Hematopoietic multipotent progenitor cell treated with erythropoietin and hydrocortisone succinate and interleukin-3 and kit ligand, for 8 days (in vitro differentiated cells): ENCODE measurements around the gene SERPINA6.
"Not testable (repeated sequence)": the region's sequence is repeated elsewhere in the genome, so short reads cannot be mapped to it uniquely, and the experiment has no call there.

Experiments
- DNase-seq: peaks from one replicate; pipeline ENCODE4 v3.0.0-alpha.2; 2015

Gene SERPINA6

DNA sequence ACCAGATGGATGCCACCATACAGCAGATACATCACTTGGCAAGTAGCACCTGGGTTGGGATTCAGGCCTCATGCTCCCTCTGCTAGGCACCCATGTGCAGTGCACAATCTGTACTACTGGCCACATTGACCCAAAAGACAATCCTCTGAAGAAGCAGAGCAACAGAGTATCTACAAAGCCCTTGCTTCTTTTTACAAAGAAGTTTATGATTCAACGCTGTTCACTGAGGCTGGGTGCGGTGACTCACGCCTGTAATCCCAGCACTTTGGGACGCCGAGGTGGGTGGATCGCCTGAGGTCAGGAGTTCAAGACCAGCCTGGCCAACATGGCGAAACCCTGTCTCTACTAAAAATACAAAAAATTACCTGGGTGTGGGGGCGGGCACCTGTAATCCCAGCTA is 31.1 kb upstream of the SERPINA6 start:
- DNase-seq, result not testable (repeated sequence)

DNA sequence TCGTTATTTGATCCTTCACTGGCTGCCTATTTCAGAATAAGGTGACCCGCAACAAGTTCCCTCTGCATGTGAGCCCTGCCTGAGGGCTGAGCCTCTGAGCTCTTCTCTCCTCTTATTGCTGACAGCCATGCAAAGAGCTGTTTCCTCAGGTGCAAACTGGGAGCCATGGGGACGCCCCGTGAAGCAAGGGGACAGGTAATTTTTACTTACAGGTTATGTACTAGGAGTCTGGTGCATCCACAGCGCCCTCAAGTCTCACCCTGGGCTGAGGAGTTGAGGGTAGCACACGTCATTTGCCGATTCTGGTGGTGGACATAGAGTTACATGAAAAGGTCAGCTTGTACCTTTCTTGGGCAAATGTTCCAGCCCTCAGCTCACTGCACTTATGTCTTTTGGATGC is 26.1 kb upstream of the SERPINA6 start:
- no peak for DNase-seq

DNA sequence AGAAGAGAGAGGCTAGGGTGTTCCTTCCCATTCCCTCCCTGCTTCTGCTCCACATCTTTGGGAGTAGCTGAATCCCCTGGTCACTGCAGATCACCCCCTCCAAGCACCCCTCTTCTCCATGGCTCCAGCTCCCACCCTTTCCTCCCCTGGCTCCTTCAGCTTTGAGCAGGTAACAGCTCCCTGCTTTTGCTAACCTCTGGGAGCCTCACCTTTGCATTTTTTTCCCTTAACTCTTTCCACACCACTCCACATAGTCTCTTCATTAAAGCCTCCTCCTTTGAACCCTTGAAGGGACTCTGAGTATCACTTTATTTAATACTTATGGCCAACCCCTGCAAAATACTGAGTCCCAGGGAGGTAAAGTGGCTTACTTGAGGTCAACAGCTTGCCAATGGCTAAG is 25.7 kb upstream of the SERPINA6 start:
- no peak for DNase-seq

- DNase-seq, result no peak
These were observed 23.7 kb upstream of the SERPINA6 start for GRCh38 chr14:94346841-94347240.

GRCh38 chr14:94346065-94346786 is 23.1 kb upstream of the SERPINA6 start:
- not testable (repeated sequence) for DNase-seq

DNA sequence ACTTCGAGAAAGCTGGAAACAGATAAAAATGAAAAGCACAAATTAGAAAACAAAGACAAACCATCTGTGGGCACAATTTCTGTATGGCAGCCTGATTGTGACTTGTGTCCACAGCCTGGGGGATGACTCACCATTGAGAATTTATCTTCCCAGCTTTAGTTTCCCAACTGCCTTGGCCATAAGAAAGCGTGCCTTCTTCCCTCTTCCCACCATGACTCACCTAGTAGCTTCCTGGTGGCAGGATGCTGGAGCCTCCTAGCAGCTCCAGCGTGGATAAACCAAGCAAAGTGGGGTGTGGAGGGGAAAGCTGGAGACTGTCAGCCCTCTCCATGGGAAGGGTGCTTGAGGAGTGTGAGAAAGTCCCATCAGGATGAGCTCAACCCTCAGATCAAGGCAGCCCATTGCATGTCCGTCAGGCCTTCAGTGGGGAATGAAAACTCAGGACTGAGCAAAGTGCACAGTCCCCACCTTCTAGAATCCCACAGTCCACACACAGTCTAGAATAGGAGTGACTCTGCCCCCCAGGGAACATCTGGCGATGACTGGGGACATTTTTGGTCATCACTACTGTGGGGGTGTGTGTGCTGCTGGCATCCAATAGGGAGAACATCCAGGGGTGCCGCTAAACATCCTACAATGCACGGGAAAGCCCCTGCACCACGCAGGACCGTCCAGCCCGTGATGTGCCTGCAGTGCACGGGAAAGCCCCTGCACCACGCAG is 22.4 kb upstream of the SERPINA6 start:
- DNase-seq, result no peak

DNA sequence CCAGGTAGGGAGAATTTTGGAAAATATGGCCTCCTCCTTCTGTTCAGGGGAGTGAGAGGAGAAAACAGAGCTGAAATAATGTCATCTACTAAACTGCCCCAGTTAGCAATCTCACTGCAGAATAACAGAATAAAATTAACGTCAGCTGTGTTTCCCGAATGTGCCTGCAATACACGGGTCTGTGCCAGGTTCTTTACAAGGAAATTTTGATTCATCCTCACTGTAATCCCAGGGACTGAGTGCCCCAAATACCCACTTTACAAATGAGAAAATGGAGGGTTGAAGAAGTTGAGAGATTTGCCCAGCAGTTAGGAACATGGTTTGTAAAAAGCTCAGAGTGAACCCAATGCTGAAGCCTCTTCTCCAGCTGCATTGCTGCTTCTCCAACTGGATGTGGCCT is 21.3 kb upstream of the SERPINA6 start:
- DNase-seq, result no peak

DNA sequence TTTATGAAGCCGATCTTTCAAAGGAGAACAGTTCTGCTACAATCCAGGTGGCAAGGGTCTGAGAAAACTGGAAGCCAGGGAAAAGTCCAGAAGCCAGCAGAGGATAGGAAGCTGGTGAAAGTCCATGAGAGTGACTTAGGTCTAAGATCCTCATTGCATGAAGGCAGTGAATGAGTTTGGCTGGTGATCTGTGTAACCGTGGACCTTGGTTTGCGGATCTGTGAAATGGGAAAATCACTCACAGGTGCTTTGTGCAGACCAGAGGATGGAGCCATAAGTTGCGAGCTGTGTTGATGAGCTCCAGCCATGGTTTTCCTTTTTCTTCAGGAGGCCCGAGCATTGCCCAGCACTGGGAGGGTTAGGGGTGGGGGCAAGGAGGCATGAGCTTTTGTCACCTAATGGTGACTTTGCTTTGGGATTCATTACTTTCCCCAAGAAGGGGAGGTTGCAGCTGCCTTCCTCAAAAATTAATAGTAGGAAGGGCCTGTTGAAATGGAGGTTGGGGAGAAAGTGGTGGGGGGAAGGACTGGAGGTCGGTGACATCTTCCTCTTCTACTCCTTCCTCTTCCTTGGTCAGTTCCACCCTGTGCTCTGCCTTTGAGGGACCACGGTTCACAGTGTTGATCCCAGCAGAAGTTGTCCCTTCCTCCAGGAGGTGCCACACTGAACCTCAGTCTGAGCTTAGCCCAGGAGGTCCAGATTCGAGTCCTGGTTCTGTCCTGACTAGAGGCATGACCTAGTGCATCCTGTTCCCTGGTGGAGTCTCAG is 20.3 kb upstream of the SERPINA6 start:
- no peak for DNase-seq

- DNase-seq, result peak; percentile 76
These were observed 19.3 kb upstream of the SERPINA6 start for GRCh38 chr14:94342334-94342934.

DNA sequence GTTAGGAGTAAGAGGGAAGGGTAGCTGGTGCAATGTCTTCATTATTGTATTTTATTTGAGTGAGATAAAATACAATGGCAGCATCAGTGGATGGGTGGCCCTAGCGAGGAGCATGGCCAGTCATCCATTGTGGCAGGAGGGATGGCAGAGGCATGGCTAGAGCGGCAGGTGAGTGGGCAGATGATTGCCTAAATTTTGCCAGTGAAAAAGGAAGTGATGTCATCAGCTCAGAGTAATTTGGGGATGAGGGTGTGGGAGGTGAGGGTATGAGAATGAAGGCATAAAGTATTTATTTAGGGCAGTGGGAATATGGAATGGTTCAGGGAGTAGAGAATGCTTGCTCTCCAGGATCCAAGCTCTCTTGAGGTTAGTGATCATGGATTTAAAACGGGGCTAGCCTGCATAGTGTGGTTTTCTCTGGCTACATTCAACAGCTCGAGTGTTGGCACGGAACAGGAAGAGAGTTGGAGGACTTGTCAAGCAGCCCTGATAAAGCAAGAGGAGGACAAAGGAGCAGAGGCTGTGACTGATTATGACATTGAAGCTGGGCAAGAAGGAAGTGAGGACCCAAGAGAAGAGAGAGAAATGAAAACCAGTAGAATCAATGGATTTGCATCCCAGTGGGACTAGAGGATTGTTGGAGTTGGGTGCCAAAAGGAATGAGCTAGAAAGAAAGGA is 18.7 kb upstream of the SERPINA6 start:
- no peak for DNase-seq

DNA sequence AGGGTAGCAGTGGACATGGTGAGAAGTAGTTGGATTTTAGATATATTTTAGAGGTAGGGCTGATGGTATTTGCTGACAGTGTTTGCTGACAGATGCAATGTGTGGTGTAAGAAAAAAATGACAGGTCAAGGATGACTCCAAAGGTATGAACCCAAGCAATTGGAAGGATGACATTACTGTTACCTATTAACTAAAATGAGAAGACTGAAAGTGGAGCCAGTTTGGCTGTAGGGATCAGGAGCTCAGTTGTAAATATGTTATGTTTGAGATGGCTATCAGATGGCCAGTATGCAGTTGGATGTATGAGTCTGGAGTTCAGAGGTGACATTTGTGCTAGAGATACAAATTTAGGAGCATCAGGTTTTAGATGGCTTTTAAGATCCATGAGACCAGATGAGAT is 17.4 kb upstream of the SERPINA6 start:
- DNase-seq, result no peak

GRCh38 chr14:94338023-94338422 is 14.9 kb upstream of the SERPINA6 start:
- no peak for DNase-seq

- no peak for DNase-seq
These were observed 14.1 kb upstream of the SERPINA6 start for GRCh38 chr14:94337274-94337673.

- no peak for DNase-seq
These were observed 11.7 kb upstream of the SERPINA6 start for GRCh38 chr14:94334872-94335271.

DNA sequence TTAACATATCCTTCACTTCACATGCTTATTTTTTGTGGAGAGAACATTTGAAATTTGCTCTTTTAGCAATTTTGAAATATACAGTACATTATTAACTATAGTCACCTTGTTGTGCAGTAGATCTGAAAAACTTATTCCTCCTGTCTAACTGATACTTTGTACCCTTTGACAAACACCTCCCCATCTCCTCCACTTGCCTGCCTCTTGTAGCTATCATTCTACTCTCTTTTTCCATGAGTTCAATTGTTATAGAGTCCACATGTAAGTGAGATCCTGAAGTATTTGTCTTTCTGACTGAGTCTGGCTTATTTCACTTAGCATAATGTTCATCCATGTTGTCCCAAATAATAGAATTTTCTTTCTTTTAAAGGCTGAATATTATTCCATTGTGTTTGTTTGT is 9.5 kb upstream of the SERPINA6 start:
- no peak for DNase-seq

DNA sequence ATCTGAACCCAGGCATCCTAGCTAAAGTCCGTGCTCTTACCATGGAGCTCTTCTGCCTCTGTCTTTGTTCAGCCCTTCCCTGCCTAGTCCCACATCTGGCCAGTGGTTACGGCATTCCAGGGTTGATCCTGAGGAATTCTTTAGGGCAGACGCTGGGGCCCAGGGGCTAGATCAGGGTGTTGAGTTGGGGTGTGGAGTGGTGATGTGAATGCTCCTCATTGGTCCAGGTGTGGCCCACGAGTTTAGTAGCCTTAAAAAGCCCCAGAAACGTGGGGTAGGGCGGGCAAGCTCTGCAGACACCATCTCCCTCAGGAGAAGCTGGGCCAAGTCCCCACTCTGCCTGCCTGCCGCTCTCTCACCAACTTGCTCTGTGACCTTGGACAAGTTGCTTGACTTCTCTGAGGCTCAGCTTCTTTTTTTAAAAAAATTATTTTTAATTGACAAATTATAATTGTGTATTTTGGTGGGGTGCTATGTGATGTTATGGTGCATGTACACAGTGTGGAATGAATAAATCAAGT is 9.0 kb upstream of the SERPINA6 start:
- no peak for DNase-seq

DNA sequence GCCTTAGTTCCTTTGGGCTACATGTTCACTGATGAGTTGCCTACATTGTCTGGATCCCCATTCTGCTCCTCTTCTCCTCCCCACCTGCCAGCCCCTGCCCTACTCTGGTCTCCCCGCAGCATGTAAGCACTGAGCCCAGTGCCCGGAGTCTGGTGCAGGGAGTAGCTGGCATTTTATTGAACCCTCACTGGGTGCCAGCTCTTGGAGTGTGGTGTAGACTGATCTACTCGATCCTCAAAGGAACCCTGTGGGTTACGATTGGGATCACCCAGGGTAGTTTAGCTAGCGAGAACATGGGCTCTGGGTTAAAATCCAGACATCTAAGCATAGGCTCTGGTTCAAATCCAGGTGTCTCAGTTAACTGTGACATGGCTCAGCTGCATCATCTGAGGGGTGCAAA is 8.3 kb upstream of the SERPINA6 start:
- DNase-seq, result no peak

DNA sequence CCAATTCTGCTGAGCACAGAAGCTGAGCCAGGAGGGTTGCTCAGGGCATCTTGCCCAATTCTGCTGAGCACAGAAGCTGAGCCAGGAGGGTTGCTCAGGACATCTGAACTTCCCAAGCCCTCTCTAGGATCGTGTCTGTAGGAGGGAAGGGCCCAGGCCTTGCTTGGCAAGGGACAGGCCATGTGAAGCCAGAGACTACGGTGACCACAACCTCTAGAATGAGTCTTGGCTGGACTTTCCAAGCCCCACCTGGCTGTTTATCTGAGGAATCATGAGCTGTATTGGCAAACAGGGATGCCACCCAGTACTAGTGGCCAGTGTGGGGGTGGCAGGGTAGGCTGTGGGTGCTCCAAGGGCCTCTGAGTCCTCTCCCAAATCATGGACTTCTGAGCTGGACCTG is 7.7 kb upstream of the SERPINA6 start:
- no peak for DNase-seq

GRCh38 chr14:94330432-94330831 is 7.3 kb upstream of the SERPINA6 start:
- DNase-seq, result no peak

GRCh38 chr14:94329857-94330256 is 6.7 kb upstream of the SERPINA6 start:
- DNase-seq, result no peak

DNA sequence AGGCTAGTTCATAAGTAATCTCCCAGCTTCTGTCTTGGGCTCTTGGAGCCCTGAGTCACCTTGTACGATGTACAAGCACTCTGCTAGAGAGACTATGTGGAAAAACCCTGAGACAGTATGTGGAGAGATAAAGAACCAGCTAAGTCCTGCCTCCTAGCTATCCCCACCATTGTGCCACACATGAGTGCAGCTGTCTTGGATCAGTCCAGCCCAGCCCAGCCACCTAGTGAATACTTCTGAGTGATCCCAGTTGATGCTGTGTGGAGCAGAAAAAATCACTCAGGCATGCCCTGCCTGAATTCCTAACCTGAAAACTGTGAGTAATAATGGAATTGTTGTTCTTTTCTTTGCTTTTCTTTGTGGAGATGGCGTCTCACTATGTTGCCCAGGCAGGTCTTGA is 5.1 kb upstream of the SERPINA6 start:
- no peak for DNase-seq

GRCh38 chr14:94321421-94322271 is 1.5 kb downstream of the SERPINA6 start:
- DNase-seq, result no peak
